GM21390 (cell line): ENCODE measurements around the gene SH3PXD2A.

Experiments
- ATAC-seq: cut with Tn5 transposase; IDR thresholded peaks from one replicate; pipeline ENCODE4 v1.9.1; 2021; ENCODE audit not compliant: unreplicated experiment

Gene SH3PXD2A

DNA sequence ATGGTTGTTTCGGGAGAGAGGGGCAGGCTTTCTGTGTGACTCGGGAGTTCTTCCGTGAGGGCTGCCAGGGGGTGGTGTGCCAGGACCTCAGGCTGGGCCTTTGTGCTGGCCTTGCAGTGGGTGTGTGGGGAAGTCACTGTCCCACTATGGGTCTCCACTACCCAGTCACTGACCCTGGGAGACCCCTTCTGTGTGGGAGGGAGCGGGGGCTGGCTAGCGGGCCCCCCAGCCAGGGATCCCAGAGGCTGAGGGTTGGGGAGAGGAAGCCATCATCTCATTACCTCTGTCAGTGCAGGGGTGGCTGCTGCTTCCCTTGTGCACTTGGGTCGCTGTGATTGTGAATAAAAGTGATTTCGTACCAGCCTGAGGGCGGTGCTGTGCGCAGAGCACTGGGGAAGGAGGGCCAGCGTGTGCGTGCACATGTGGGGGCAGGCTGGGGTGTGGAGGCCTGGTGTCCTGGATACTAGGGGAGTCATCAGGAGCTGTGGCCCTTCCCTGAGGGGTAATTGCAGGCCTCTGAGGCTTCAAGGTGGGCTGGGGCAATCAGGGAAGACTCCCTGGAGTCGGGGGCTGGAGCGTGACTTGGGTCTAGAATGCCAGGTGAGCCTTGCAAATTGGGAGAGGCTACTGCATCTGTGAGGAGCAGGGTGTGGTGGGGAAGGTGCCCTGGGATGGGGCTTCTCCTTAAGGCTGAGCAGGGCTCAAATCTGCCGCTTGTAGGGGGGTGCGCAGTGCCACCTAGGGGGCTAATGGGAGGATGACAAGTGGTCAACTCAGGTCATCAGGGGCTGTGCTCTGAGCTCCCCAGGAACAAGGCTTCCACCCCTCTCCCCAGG, 263.0 kb downstream of the SH3PXD2A start:
- ATAC-seq, result peak; percentile 64

DNA sequence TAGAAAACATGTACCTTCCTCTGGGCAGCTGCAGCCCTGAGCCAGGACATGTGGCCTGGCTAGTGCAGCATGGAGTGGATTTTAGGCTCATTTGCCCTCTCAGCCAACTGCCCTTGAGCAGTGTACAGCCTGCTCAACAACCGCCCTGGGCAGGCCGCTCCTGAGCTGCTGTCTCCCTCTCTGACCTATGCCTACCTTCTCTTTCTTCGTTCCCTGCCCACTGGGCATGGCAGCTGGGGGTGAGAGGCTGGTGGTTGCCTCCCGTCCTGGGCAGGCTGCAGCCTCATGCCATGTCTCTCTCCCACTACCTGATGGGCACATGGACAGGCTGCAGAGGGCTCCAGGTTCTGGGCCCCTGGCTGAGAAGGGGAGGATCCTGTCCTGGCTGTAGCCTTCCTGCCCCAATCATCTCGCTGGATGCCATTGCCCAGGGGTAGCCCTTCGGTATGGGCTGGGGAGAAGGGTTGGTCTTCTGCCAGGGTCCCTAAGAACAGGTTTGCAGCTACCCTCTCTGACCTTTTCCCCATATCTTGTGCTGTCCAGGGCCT, 264.6 kb downstream of the SH3PXD2A start:
- ATAC-seq, result no peak

DNA sequence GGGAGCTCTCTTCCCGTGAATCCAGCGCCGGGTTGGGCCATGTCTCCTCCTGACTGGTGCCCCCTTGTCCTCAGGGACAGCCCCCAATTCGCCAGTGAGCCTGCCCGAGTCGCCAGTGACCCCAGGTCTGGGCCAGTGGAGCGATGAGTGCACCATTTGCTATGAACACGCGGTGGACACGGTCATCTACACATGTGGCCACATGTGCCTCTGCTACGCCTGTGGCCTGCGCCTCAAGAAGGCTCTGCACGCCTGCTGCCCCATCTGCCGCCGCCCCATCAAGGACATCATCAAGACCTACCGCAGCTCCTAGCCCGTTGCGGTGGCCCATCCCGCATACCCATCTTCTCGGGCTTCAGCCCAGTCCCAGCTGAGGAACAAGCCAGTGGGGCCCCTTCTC, 265.3 kb downstream of the SH3PXD2A start:
- ATAC-seq, result no peak

DNA sequence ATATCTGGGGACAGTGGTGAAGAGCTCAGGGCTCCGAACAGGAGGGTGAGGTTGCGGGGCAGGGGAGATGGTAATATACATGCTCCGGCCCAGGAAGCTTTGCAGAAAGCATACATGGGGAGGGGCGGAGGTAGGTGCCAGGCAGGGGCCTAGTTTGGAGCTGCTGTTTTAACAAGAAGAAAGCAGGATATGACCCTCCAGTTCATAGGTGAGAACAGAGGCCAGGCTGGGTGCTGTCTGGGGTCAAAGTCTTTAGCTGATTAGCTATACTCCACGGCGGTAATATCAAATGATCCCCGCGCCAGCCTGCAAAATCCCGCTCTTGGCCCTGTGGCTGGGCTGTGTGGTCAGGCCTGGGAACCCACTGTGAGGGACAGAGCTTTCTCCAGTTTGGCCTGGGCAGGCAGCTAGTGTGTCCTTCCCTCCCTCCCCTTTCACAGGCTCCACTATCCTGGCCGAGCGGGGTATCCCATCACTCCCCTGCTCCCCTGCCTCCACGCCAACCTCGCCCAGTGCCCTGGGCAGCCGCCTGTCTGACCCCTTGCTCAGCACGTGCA, 266.2 kb downstream of the SH3PXD2A start:
- no peak for ATAC-seq

DNA sequence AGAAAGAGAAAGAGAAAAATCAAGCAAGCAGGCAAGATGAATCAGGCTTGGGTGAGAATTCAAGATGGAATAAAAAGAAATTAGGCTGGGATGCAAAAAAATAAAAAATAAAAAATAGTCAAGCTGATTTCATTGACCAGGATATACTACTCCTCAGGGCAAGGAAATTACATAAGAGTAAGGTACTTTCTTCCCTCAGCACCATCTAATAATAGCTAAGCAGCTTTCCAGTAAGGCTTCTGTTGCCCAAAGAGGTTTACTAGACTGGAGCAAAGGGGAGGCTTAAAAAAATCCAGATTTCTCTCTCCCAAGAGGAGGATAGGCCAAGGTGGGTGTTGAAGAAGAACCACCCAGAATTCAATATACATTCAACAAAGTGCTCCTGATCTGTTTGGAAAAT, 268.3 kb downstream of the SH3PXD2A start:
- ATAC-seq, result no peak

DNA sequence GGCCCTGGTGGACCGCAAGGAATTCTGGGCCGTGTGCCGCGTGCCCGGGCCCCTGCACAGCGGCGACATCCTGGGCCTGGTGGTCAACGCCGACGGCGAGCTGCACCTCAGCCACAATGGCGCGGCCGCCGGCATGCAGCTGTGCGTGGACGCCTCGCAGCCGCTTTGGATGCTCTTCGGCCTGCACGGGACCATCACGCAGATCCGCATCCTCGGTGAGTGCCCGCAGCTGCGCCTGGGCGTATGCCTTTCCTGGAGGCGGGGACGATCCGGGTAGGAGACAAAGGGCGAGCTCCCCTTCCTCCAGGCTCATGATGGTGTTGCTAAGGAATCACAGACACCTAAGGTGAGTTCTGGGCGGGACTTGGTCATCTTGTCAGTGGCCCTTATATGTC, 270.4 kb downstream of the SH3PXD2A start:
- no peak for ATAC-seq

DNA sequence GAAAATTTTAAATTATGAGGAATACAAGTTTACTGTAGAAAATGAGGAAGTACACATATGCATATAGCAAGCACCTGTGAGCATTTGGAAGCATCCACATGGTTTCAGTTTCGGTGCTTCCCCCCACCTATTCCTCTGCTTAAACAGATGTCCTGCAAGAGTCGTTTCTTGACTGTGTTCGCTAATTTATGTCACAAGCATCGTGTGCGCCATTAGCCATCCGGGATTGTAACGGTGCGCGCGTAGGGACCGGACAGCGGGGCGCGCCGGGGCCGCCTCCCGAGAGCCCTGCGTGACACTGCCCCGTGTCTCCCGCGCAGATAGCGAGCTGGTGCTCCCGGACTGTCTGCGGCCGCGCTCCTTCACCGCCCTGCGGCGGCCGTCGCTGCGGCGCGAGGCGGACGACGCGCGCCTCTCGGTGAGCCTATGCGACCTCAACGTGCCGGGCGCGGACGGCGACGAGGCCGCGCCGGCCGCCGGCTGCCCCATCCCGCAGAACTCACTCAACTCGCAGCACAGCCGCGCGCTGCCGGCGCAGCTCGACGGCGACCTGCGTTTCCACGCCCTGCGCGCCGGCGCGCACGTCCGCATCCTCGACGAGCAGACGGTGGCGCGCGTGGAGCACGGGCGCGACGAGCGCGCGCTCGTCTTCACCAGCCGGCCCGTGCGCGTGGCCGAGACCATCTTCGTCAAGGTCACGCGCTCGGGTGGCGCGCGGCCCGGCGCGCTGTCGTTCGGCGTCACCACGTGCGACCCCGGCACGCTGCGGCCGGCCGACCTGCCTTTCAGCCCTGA, 271.0 kb downstream of the SH3PXD2A start:
- ATAC-seq, result no peak

DNA sequence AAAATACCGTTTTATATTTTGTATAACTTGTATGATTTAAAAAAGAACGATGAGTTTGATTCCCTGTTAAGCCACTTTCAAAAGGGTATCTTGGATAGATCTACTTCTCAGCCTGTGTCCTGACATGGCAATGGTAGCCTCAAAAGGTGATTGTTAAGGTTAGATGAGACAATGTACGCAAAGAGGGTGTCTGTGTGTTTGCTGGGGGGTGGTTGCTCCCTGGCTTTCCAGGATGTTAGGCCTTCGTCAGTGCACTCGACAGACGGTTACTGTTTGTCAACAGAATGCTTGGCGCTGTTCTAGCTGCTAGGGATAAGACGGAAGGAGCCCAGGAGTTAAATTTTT, 271.5 kb downstream of the SH3PXD2A start:
- no peak for ATAC-seq

DNA sequence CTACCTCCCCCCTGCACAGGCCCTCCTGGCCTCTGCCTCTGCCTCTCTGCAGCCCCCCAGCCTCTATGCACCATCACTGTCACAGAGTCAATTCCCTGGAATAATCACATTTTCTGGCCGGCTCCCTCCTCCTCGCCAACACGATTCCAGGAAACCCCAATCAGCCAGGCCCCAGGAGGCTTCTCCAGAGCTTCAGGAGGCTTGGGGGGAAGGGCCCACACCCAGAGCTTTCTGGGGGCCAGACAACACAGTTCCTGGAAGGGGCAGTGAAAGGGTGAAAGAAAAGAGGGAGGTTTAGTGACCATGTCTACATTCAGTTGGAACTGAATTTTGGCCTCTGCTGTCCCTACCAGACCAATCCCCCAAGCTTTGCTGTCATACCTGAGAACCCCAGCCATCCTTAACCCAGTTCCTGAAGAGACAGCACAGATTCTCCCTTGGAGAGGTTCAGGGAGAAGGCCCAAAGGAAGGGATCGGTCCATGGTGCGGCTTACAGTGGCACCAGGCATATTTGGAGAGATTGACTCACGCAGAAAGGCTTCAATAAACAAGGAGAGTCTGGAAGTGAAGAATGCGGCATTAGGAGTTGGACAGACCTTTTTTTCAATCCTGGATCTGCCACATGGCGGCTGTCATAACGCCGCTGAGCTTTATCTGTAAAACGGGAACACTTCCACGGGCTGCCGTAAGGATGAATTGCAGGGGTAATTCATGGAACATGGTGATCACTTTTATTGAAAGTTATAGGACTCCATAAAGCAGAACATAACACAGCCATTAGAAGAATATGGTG, 272.8 kb downstream of the SH3PXD2A start:
- ATAC-seq, result no peak

DNA sequence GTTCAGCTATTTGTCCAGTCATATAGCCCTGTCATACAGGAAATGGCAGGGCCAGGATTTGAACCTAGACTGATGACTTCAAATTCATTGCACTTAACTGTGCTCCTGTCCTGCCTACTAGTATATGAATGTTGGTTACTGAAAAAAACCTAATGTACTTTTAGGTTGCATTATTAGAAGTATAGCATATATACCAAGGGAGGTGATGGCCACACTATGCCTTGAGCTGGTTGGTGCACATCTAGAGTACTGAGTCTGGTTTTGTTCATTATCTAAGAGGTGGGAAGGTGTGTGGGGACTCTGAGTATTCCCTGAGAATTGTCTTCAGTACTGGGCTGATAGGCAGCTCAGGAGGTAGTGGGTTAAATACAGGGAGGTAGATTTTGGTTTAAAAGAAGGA, 273.9 kb downstream of the SH3PXD2A start:
- ATAC-seq, result no peak

DNA sequence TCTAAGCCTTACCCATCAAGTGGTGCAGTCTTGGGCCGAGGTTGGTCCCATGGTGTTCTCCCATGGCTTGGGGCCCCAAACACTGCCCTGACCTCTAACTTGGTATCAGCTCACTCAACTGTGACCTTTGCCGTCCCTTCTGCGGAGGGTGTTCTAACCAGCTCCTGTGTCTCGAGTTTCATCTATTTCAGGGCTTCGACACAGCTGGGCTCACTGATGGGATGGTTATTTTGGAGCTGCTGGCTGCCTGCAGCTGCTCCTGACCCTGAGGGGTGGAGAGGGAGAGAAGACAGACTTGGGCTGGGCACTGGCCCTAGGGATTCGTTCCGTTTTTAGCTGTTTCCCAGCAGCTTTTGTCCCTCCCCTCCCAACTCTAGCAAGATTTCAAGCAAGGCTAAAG, 274.9 kb downstream of the SH3PXD2A start:
- ATAC-seq, result no peak

DNA sequence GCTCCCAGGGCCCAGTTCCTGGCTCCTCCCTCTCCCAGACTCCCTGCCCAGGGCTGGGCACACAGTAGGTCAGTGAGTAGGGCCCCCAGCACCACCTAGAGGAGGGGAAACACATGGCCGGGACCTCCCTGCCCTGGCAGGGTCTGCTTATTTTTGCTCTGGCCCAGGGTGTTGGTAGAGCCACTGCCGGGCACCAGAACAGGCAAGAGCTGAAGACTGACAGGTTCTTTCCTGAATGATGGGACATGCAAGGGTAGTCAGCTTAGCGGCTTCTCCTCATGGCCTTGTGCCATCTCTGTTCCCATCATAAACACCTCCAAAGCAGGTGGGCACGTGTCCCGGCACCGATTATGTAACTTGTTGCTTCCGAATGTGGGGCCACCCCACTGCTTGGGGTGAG, 275.4 kb downstream of the SH3PXD2A start:
- no peak for ATAC-seq

DNA sequence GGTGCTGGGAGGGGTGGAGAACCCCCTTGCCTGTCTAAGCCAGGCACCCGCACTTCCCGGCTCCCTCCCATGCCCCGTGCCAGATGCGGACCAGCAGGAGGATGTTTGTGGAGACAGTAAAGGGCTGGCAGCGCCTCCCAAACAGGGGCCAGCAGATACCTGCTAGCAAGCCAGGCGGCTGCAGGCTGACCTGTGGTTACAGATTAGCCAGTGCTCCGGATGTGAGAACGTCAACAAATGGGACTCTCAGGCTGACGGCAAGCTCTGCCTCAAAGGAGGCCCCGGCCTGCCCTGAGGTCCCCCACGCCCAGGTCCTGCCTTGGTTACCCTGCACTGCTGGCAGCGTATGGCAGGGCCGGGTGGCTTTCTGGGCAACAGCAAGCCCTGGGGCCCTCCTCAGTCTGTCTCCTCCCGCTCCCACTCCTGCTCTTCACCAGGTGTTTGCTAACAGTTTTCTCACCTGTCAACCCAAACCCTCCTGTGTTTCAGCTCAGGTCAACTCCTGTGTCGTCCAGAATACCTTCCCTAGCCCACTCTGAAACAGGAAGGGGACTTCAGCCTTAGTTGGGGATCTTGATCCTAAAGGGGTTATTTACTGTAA, 276.5 kb downstream of the SH3PXD2A start:
- no peak for ATAC-seq

DNA sequence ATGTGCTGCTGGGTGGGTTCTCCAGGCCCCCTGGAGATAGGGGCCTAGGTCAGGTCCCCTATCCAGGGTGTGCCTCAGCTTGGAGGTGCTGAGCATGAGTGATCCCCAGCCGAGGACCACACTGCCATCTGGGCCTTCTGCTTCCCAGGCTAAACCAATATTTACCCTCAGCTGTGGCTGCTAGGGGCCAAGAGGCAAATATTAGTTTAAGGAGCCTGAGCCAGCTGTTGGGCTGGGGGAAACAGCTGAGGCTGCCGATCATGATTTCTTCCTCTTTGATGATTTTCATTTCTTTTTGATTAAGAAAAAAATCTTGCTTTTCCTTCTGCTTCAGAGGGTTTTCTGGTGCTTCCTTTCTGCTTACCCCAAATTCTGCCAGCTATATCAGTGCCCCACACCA, 278.5 kb downstream of the SH3PXD2A start:
- no peak for ATAC-seq

DNA sequence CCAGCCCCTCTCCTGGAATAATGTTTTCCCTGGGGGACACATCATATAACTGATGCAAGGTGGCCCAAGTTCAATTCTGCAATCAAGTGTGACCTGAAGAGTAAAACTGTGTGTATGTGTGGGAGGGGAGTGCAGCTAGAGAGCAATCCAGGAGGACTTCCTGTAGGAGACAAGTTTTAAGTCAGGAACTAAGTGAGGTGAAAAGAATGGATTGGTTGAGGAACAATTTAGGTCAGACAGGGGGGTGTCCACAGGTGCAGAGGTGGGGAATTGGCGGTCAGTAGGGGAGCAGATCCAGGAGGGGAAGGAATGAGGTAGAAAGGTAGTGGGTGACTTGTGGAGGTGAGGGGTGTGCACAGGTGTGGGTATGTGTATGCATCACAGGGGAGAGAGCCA, 279.3 kb downstream of the SH3PXD2A start:
- ATAC-seq, result no peak

DNA sequence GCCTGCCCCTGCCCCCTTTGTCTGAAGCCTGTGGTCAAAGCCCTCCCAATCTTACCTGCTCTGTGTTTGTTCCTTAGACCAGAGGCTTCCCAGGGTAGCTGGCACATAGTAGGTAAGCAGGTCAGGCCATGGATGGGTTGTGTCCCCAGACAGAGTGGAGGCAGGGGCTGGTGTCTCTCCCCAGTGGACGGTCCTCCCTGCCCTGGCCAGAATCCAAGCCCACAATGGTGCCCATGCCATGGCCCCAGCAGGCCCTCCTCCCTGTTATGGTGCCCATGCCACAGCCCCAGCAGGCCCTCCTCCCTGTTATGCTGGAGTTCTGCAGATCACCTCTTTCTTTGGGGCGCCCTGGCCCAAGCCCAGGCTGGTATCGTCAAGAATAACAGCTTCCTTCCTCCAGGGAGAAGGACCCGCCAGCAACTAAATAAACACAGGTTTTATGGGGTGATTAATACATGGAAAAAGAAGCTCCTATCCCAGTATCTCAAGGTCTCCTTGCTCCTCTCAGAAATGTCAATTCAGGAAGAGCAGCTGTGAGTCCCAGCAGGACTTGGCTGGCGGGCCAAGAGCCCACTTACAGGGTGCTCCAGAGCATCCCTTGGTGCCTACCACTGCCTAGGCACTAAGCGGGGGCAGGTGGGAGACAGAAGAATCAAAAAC, 279.8 kb downstream of the SH3PXD2A start:
- no peak for ATAC-seq

DNA sequence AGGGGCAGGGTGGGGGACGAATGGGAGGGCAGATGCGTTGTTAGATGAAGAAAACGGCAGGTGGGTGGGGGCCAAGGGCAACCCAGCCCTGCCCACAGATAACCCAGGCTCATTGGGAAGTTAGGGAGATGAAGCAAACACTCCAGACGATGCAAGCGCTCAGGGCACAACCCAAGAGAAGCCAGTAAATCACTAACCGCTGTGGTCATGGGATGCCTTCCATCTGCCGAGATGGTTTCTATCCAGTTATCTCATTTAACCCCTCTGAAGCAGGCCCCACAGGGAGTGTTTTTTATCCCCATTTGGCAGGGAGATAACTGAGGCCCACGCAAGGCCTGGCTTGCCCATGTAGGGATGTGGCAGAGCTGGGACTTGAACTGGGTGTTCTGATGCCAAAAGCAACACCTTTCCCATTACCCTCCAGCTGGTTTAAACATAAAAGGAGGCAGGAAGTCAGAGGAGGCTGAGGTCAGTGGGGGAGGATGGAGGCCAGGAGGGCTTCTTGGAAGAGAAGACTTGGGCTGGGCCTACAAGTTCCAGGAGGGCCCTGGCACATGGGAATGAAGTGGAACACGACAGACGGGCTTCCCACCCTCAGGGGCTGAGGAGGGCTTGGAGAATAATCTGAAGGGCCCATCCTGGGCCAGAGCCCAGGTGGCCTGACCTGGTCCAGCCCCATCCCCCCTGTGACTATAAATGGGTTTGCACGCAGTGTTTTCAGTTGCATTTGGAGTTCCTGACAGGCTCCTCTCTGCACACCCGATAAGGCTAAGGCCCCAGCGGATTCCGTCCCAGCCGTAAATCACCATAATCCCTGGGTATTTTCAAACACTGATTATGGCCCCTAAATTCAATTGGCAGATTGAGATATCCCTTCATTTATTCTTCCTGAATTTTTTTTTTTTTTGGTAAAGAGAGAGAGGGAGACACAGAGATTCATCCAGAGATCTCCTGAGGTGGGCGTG, 281.0 kb downstream of the SH3PXD2A start:
- ATAC-seq, result no peak

DNA sequence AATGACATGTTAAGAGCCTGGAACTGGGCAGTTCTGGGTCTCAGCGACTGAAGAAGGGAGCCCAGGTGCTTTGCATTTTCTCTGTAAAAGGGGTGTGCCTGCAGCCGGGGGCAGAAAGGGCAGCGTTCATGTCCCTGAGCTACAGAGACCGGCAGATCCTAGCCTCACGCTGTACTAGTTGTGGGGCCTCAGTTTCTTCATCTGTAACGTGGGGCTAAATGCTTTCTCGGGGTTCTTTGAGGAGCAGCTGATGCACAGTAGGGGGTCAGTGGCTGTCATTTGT, 282.2 kb downstream of the SH3PXD2A start:
- no peak for ATAC-seq
